ENCODE data around the gene FAAP100.

FAAP100 gene

DNA sequence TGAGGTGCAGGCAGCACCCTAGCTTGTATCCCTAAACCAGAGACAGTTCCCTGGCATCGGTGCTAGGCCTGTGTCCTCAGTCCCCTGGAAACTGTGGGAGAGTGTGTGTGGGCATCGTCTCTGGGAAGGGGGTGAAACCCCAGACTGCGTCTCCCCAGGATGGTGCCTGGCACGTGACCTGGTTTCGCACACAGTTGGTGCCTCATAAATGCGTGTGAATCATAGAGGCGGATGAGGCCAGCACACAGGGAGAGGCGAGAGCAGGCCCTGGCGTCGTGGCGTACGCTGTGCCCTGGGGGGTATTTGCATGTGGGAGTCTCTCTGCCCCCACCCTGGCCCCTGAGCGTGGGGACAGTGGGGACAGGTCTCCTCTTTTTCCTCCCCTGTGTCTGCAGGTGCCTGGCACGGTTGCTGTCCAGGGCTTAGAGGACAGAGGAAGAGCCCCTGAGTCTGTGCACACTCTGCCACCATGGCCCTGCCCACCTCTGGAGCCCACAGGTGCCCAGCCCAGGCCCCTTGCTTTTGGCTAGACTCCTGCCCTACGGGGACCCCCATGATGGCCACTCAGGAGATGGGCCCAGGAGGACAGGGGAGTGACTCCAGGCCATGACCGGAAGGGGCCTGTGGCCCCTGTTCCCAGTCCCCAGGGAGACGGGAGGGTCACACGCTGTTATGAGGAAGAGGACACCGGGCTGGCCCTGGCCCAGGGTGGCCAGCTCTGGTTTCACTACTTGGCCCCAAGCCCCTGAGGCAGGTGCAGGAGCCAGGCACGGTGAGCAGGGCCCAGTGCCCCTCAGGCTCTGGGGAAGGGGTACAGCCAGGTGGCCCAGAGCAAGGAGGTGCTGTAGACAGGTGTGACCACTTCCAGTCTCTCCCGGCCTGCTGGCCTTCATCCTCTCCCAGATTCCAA is 25.2 kb downstream of the FAAP100 start:
- TF ChIP-seq CTCF (IDR thresholded peaks at IDR 0.05; ENCODE audit: low read depth, low read length): no peak

DNA sequence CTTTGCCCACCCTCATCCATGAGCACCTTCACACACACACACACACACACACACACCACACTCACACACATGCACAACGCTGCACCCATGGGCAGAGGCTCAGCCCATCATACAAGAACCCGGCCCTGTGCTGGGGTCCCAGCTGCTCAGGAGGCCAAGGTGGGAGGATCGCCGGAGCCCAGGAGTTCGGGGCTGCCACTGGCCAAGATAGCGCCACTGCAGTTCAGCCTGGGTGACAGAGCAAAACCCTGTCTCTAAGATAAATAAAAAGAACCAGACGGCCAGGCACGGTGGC is 27.3 kb downstream of the FAAP100 start:
- no peak for DNase-seq (ENCODE audit: extremely low read depth, low read depth)
- no peak for TF ChIP-seq CTCF (IDR thresholded peaks at IDR 0.05; ENCODE audit: low read depth, low read length)

More for the DNA sequence above, 25.2 kb downstream of the FAAP100 start:
- no peak for DNase-seq (ENCODE audit: extremely low read depth, low read depth)

GRCh38 chr17:81524039-81524864 is 27.9 kb downstream of the FAAP100 start:
- TF ChIP-seq CTCF (IDR thresholded peaks at IDR 0.05; ENCODE audit: low read depth, low read length): no peak
- no peak for DNase-seq (ENCODE audit: extremely low read depth, low read depth)

DNA sequence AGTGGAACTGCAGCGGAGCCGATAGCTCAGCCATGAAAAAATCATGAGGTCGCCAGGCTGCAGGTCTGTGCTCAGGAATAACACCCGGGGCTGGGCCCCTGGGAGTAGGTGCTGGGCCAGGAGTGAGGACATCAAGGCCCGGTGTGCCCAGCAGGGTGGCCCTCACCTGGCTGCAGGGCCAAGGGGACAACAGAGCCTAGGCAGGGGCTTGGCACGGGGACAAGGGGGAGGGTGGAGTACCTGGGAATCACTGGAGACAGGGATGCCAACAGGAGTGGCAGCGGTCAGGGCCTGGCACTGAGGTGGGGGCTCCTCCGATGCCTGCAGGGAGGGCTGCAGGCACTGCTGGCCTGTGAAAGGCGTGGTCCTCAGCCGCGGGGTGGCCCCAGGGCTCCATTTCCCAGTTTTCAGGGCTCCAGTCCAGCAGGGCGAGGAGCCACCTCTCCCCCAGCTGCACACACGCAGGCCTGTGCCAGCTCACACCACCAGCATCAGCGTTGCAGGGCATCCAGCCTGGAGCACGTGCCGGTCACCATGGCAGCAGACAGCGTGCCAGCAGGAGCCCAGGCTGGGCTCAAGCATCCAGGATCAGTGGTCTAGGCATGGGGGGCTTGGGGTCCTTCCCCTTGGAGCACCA is 28.6 kb downstream of the FAAP100 start:
- TF ChIP-seq CTCF (IDR thresholded peaks at IDR 0.05; ENCODE audit: low read depth, low read length): no peak
- no peak for DNase-seq (ENCODE audit: extremely low read depth, low read depth)

- DNase-seq (ENCODE audit: extremely low read depth, low read depth): no peak
- TF ChIP-seq CTCF (IDR thresholded peaks at IDR 0.05; ENCODE audit: low read depth, low read length): peak; percentile 43
These were observed 29.4 kb downstream of the FAAP100 start for GRCh38 chr17:81522491-81523401.

DNA sequence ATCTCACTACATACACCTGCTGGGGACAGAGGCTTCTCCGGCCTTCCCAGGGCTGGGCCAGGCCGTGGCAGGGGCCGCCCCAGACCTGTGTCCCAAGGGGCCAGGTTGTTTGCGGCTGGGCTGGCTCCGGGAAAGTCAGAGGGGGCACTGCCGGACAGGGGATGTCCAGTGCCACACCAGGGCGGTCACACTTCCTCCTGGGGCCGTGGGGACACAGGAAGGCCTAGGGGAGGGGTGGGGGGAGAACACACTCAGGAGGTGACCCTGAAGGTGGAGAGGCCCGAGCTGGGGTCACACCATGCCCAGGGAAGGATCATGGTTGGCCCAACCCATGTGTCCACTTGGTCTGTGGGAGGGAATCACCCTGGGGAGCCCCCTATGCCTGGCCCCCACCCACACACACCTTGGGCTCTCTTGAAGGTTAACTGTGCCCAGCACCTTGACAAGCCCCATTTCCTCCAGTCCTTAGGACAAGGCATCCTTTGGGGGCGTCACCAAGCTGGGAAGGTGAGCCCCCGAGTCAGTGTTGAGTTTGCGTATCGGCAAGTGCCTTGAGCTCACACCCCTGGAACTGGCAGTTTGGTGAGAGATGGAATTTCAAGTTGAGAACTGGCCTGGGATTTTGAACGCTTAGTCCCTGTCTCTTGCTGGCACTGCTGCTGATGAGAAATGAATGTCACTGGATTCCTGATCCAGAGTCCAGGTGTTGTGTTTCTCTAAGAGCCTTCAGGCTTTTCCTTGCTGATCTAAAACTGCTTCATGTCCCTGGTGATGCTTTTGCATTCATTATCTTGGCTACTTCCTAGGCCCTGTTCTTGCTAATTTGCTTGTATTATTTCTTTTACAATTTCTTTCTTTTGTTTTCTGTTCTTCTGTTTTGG is 31.9 kb downstream of the FAAP100 start:
- no peak for DNase-seq (ENCODE audit: extremely low read depth, low read depth)
- no peak for TF ChIP-seq CTCF (IDR thresholded peaks at IDR 0.05; ENCODE audit: low read depth, low read length)
